Occipital lobe (tissue), 2 donors: Measurements from ENCODE around the gene TMEM220. TPM values are rescaled to one million over a fixed set of nuclear protein-coding genes. Genes with fewer than 3 reads are reported as not detected.
A peak's percentile ranks its signal among the peaks of the same experiment; 100 is the strongest.
"Not testable (repeated sequence)": the region's sequence is repeated elsewhere in the genome, so short reads cannot be mapped to it uniquely, and the experiment has no call there.

Experiments
- DNase-seq: peaks from one replicate; lab custom pipeline; 2025; lab: John Stamatoyannopoulos, UW
- total RNA-seq: library from RNA; depleted of rRNA; stranded (reverse); fragments of >200 nt; gene quantifications from one replicate; pipeline ENCODE4 v1.2.3, GENCODE V29; 2014

Gene TMEM220
- total RNA-seq, 1 donor from 2014 or later, result 2.3 TPM

DNA sequence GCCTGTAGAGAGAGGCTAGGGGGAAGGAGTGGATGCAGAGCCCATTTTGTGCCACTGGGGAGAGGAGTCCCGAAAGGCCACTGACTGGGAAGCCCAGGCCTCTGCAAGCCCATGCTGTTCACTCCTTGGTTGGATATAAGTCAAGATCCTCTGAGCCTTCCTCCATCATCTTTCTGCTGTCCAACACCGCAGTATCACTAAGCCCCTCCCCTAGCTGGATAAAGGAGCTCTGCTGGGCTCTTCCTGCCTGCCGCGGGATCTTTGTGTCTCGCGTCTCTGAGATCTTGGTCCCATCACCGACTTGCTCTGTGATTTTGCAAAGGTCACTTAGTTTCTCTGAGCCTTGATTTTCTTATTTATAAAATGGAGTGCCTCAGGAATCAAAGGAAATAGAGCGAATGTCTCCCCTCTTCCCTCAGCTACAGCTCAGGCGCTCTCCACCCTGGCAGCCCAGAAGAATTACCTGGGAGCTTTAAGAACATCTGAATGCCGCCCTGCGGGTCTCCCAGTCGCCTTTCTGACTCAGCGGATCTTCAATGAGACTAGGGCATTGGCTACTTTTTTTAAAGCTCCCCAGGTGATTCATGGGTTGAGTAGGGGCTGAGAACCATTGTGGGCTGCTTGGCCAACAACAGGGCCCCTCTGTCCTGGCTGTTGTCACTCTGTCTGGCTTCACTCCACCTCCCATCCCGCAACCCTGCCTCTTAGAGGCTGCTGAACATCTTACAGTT, 25.2 kb upstream of the TMEM220 start:
- no peak for DNase-seq

DNA sequence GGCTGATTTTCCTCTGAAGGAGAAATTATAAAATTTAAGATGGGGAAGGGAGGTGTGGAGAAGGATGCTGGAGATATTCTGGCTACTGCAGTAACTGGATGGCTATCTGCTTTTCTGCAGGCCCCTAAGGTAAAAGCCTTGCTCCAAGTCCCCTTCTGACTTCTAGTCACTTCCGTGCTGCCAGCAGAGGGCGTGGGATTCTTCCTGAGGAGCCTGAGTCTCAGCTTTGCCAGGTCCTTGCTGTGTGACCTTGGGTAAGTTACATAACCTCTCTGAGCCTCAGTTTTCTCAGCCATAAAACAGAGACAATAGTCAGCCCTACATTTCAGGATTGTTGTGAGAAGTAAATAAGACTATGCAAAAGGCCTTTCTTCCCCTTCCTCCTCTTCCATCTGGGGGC, 24.3 kb upstream of the TMEM220 start:
- DNase-seq, result no peak

DNA sequence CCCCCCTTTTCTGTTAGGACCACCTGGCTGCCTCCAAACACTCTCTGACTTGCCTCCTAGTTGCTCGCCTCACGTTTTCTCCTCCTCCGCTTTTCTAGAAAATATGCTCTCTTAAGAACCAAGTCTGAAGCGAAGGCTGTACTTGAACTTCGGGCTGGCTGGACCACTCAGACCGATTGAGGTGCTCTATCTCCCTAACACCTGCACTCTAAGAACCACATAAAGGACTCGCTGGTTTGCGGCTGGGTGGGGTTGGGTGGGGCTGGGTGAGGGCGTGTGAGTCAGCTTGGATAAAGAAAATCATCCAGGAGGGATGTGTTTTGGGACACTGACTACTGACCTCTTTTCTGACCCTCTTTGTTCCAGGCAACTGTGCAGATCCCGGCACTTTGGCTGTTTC, 22.9 kb upstream of the TMEM220 start:
- DNase-seq, result no peak

DNA sequence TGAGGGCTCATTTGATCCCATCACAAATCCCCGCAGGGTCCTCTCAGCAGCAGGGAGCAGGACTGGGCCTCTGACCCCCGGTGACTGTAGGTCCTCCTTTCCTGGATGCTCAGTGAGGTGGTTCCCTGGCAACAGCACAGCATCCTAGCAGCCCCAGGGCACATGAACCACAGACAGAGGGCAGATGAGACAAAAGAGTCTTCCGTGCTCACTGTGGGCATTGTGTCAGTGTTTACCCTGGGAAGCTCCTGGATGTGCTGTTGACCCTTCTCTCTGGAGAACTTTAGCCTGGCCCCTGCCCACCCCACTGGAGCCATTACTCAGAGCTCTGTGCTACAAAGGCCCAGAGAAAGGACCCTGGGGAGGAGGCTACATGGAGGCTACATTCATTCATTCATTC, 21.7 kb upstream of the TMEM220 start:
- DNase-seq, result no peak

DNA sequence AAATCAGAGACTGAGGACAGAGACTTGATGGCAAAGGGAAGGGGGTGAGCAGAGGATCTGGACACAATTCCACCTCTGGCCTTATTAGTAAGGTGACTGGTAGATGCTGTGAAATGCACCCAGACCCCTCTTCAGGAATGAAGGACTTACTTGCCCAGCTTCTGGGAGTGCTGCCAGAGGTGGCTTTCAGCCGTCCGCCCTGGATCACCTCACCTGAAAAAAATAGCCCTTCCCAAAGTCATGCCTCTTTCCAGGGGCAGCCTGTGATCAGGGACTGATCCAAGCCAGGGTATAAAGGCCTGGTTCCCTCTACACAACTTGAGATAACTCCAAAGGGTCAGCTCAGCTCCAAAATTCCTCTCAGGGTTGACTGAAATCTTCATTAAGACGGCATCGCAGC, 20.4 kb upstream of the TMEM220 start:
- no peak for DNase-seq

DNA sequence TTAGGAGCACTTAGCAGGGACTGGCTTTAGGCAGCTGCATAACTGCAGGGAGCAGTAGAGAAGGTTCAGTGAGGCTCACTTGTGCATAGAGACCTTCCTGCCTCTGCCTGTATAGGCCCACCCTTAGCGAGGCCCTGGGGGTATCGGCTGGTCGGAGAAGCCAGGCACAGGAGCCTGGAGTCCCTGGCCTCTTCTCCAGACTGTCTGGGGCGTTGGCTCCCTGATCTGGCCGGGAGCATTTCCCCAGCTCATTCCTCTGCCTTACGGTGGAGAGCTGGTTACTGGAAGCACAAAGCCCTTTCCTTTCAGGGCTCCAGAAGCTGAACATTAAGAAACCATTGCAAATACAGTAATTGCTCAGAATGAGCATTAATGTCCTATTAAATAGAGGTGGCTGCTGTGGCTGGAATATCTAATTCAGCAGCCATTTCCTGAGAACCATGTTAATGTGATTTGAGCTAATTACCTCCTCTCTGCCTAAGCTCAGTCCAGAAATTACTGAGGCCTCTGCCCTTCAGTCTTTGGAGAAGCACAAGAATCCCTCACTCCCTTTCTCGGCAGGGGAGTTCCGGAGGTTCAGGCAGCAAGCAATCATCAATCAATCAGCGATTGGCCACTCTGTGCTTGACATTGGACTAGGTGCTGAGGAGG, 18.8 kb upstream of the TMEM220 start:
- DNase-seq, result no peak

DNA sequence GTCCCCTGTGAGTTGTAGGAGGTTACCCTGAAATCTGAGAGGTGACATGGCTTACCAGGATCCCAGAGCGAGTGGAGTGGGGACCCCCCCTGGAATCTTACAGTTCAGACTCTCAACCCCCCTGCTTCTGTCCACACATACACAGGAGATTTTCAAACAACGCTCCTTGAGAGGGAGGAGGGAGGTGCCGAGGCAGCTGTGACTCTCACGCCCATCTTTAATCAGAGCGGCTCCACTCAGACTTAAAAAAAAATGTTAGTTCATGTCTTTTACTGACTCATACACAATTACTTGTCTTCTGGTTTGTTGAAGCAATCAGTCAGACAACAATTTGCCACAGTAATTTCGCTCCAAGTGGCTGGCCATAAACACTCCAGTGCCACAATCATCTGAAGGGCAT, 15.4 kb upstream of the TMEM220 start:
- DNase-seq, result no peak

DNA sequence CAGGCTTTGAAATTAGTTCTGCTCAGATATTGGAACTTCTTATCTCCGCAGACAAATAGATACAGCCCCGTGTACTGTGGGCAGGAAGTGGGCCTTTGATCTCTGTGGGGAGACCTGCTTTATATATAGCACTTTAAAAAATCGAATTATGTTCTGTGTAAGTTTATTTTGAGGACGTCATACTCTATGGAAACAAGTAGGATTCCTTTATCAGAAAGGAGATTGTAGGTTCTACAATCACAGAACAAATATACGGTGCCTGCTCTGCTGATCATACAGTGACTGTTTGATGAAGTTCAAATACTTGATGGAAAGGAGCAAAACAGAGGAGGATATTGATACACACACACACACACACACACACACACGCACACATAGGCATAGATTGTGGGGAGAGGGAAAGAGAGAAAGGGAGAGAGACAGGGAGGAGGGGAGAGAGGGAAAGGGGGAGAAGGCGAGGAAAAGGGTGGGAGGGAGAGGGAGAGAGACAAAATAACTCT, 14.7 kb upstream of the TMEM220 start:
- DNase-seq, result no peak

DNA sequence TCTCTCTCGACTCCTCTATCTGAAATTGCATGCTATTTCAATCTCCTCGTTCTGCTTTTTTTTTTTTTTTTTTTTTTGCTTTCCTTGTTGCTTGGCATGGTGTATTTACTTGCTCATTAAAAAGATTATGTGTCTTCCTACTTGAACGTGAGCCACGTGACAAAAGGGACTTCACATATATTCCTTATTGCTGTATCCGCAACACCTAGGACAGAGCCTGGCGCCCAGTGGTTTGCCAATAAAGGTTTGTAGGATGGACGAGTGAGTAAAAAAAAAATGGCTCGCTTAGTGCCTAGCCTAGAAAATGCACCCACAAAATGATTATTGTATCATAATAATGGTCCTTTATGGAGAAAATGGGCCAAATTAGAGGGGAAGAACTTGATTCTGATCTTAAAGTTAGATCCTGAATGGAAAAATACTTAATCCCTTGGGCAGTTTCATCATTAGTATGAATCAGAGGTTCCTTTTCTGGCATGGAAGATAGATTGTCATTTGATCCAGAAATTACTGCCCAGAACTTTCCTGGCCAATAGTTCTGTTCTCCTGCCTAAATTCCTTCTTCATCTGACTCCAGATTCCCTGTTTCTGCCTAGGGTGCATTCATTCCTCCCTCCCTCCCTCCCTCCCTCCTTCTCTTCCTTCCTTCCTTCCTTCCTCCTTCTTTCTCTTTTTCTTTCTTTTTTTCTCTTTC, 13.6 kb upstream of the TMEM220 start:
- no peak for DNase-seq

DNA sequence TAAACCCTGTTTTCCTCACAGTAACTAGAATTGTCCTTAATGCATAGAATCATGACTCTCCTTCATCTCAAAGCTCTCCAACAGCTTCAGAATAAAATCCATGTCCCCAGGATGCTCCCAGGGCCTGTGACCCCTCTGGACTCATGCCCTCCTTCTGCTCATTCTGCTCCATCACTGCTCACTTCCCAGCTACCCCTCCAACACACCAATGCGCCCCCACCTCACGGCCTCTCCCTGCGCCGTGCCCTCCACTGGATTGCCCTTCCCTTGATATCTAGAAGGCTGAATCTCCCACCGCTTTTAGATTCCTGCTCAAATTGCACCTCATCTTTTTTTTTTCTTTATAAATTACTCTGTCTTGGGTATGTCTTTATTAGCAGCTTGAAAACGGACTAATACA, 12.6 kb upstream of the TMEM220 start:
- DNase-seq, result no peak

DNA sequence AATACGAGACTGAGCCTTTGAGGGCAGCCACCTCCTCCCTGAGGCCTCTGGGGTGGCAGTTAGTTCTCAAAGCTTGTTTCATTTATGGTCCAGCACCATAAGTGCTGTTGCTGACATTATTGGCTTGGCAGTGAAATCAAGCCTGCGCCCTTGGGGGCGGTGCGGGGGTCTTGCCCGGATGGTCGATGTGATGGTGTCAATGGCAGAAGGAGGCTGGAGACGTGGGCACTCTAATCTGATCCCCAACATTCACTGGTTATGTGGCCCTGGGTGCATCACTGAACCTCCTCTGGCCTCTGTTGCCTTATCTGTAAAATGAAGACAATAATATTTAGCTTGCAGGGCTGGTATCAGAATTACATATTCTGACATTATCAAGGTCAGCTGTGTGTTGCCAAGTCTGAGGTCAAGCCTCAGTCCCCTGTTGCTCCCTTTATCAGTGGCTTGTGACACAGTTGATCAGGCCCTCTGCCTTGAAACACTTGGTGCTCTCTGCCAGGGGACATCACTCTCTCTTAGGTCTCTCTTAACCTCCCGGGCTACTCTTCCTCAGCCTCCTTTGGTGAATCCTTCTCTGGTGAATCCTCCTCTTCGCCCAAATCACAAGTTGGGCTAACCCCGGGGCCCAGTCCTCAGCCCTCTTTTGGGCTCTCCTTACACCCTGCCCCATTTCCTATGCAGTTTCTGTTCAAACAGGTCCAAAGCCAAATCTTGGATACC, 11.8 kb upstream of the TMEM220 start:
- no peak for DNase-seq

DNA sequence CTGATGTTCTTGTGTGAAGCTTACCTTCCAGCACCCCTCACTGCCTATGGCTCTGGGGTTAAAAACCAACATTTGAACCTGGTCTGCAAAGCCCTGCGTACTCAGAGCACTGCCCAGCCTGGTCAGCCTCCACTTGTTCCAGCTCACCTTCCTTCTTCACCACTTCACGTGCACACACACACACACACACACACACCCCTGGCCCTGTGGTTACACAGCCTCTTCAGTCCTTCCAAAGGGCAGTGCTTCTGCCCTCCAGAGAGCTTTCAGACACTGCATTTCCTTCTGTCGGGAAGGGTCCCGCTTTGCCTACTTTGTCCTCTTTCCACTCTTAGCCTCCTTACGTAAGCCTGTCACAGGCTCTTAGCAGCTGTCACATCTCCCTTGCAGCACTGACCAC, 9.6 kb upstream of the TMEM220 start:
- DNase-seq, result no peak

DNA sequence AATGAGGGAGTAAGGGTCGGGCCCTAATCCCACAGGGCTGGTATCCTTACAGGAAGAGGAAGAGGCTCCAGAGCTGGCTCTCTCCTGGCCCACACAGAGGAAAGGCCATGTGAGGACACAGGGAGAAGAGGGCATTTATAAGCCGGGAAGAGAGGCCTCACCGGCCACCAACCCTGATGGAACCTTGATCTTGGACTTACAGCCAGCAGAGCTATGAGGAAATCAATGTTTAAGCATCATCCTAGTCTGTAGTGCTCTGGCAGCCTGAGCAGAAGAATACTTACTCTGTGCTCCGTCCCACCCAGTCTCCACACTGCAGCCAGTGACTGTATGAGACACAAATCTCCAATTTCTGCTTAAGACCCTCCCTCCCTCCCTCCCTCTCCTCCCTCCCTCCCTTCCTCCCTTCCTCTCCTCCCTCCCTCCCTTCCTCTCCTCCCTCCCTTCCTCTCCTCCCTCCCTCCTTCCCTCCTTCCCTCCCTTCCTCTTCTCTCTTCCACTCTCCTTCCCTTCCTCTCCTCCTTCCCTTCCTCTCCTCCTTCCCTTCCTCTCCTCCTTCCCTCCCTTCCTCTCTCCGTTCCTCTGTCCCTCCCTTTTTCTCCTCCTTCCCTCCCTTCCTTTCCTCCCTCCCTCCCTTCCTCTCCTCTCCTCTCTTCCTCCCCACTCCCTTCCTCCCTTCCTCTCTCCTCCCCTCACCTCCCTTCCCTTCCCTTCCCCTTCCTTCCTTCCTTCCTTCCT, 8.9 kb upstream of the TMEM220 start:
- no peak for DNase-seq

DNA sequence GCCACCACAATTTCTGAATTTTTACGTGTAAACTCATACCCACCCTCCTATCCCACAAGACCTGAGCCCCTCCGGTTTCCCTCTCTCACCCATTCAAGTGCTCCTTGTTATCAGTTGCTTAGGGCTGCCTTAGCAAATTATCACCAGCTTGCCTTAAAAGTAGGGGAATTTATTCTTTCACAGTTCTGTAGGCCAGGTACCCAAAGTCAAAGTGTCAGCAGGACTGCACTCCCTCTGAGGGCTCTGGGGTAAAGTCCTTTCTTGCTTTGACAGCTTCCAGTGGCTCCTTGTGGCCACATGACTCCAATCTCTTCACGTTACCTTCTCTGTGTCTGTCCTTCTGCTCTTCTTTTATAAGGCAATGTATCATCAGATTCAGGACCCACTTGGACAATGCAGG, 7.9 kb upstream of the TMEM220 start:
- no peak for DNase-seq

DNA sequence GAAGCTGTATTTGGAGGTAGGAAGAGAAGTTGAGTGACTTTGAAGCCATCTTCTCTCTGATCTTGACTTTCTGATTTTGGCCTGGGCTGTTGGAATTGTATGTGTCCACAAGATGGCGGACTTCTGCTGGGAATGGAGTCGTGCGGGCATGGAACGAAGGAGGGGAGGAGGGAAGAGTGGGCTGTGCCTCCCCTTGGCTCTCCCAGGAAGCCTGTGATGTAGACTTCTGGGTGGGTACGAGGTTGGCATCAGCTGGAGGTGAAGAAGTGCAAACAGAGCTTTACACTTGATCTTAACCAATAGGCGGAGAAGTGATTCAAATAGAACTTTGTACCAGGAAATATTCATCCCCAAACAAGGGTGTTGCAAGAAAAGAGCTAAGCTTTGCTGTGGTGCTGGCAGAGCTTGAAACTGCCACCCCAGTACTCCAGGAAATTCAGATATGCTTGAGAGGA, 7.4 kb upstream of the TMEM220 start:
- peak; percentile 7 for DNase-seq

DNA sequence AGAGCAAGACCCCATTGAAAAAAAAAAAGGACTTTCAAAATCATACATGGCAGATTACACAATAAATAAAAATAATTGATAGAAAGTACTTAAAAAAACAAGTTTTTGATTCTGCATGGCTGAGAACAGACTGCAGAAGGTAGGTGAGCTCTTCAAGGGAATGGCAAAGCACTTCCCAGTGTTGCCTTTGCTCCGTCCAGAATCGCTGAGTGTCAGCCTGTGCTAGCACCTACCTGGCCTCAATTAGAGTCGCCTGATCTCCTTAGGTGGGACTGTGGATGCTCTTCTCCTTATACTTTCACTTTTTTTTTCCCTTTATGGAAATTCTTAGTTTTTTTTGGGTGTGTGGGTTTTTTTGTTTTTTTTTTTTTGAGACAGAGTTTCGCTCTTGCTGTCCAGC, 6.0 kb upstream of the TMEM220 start:
- DNase-seq, result no peak

DNA sequence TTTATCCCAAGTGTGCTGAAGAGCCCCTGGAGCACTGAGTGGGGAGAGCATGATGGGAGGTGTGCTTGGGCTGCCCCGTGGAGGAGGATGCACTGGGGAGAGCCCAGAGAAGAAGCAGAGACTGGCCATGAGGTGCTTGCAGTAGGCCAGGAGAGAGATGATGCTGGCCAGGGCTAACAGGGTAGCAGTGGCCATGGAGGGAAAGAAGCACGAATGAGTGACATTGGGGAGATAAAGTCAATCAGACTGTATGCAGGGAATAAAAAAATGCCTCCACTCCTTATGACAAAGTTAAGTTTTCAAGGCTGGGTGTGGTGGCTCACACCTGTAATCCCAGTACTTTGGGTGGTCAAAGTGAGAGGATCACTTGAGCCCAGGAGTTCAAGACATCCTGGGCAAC, 5.4 kb upstream of the TMEM220 start:
- DNase-seq, result no peak

DNA sequence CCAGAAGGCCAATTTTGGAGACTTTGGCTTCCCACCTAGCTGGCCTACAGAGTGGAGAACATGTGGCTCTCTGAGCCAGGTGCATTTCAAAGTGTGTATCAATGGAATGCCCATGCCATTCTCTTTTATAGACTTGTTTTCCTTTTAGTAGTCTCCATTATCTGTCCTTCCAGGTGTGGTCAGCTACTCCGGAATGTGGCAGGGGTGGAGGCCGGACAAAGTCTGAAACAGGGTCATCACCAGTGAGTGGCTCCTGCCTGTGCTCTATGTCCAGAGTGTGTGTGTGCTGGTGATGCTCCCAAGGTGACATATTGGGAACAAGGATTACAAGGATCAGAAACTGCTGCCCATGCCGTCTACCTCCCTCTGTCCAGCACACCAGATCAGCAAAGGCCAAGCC, 3.8 kb upstream of the TMEM220 start:
- no peak for DNase-seq

DNA sequence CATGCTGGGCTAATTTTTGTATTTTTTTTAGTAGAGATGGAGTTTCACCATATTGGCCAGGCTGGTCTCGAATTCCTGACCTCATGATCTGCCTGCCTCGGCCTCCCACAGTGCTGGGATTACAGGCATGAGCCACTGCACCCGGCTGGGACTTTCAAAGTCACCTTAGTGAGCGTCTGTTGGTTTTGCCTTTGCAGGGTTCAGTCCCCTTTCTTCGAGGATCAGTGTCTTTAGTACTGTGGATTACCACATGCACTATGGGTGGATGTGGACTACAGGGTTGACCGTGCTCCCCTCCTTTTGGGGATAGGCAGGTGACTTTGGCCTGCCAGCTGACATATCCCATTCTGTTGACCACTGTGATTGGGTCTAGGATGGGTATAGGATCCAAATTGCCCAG, 2.3 kb upstream of the TMEM220 start:
- DNase-seq, result not testable (repeated sequence)

DNA sequence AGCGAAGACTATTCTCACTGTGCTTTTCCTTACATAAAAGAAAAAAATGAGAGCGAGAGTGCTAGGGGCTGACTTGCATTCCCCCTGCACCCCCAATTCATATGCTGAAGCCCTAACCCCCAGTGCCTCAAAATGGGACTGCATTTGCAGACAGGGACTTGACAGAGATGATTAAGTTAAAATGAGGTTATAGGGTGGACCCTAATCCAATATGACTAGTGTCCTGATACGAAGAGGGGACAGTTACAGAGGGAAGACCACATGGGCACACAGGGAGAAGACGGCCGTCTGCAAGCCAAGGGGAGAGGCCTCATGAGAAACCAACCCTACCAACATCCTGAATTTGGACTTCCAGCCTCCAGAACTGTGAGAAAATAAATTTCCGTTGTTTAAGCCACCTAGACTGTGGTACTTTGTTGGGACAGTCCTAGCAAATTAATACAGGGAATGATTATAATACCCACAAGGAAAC, 1.6 kb upstream of the TMEM220 start:
- no peak for DNase-seq

DNA sequence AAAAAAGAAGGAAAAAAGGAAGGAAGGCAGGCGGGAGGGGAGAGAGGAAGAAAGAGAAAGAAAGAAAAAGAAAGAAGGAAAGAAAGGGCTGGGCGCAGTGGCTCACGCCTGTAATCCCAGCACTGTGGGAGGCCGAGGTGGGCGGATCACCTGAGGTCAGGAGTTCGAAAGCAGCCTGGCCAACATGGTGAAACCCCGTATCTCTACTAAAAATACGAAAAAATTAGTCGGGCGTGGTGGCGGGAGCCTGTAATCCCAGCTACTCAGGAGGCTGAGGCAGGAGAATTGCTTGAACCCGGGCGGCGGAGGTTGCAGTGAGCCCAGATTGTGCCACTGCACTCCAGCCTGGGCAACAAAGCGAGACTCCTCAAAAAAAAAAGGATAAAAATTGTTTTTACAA, 424 bp upstream of the TMEM220 start:
- not testable (repeated sequence) for DNase-seq
